Ectodermal cell (in vitro differentiated cells): ENCODE data around the gene NPIPA5. TPM values are rescaled to one million over a fixed set of nuclear protein-coding genes. Genes with fewer than 3 reads are reported as not detected.
"Not testable (repeated sequence)": the region's sequence is repeated elsewhere in the genome, so short reads cannot be mapped to it uniquely, and the experiment has no call there.

Experiments used
- H3K27ac ChIP-seq: 2 replicates; pipeline ENCODE4 v1.7.0; 2013; ENCODE audit warnings: mild to moderate bottlenecking, low read depth, low read length; ENCODE audit not compliant: insufficient read depth, poor library complexity, severe bottlenecking
- H3K27me3 ChIP-seq: 2 replicates; pipeline ENCODE4 v1.7.0; 2013; ENCODE audit warnings: mild to moderate bottlenecking, low read length; ENCODE audit not compliant: insufficient read depth, control insufficient read depth, poor library complexity, severe bottlenecking
- H3K36me3 ChIP-seq: one replicate; pipeline ENCODE4 v1.7.0; 2013; ENCODE audit warnings: low read length; ENCODE audit not compliant: control insufficient read depth, insufficient read depth
- H3K4me1 ChIP-seq: one replicate; pipeline ENCODE4 v1.7.0; 2013; ENCODE audit warnings: low read length; ENCODE audit not compliant: control insufficient read depth, insufficient read depth
- H3K4me3 ChIP-seq: 2 replicates; pipeline ENCODE4 v1.7.0; 2013; ENCODE audit warnings: low read depth, low read length, control low read depth; ENCODE audit not compliant: insufficient read depth
- H3K9me3 ChIP-seq: 2 replicates; pipeline ENCODE4 v1.7.0; 2013; ENCODE audit warnings: mild to moderate bottlenecking, low read length, moderate library complexity; ENCODE audit not compliant: control insufficient read depth
- WGBS, 2 experiments: methylation state at CpG; one replicate each; pipeline ENCODE4 v1.1.7; 2013; ENCODE audit warnings: missing lambda C conversion rate in 2 of 2; 5-methylcytosine and 5-hydroxymethylcytosine counted together
- polyA plus RNA-seq, 4 experiments: library from polyadenylated mRNA; stranded (reverse); fragments of 50-300 nt; gene quantifications; one replicate each; pipeline ENCODE4 v1.2.3, GENCODE V29; 2013

NPIPA5 gene
- polyA plus RNA-seq (2013, experiment 1 of 4), result 43.9 TPM
- 41.2 TPM for polyA plus RNA-seq (2013, experiment 2 of 4)
- polyA plus RNA-seq (2013, experiment 3 of 4), result 28.8 TPM
- 36.8 TPM for polyA plus RNA-seq (2013, experiment 4 of 4)

DNA sequence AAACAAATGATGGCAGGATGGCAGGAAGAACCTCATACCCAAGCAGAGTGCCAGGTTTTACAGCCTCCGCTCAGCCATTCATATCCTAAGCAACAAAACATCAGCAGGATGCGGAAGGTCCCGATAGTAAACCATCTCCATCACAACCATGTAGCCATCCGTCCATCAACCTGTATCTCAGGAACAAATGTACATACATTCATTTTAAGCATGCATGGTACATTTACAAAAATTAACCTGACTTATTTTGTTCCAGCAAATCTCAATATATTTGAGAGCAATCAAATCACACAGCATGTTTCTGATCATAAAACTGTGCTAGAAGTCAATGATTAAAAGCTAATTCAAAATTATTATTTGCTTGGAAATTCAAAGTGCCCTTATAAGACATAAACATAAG is at the start of gene NPIPA5:
Gene NPIPA5, minus strand, starts transcription at position 101 of the 400 bp plus-strand sequence. Its CDS starts 0 bp downstream, at position 101.
- H3K9me3 ChIP-seq, H3K36me3 ChIP-seq, H3K4me3 ChIP-seq, H3K27me3 ChIP-seq, H3K4me1 ChIP-seq, H3K27ac ChIP-seq: not testable (repeated sequence)
- no CpG with 5 or more reads among the region's 4 CpGs for WGBS, 2 experiments

DNA sequence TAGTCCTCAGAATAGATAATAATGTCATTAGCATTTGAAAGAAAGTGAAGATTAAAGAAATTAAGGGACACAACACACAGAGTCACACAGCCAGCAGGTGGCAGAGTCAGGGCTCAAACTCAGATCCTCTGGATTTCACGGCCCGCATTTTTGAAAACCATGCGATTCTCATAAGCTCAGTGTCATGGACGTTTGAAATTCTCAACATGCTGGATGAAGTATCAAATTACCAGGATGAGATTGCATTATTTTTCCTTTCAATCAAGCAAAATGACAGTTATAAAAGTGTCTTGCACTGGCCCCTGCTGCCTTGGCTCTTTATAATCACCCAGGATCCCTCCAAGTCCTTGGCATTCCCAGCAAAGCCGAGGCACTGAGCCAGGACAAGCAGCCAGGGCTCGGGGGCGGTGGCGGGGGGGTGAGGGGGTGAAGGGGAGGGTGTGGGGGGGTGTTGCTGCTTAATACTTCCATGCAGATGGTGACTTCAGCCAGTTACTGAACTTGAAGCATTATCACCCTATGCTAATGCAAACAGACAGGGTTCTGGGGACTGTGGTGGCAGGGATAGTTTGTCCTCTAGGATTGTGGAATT is 49.6 kb upstream of the NPIPA5 start:
- no peak overlapping the region for H3K4me3 ChIP-seq
- no peaks in the 10 kb centered on the region for H3K27me3 ChIP-seq
- H3K36me3 ChIP-seq, result no peaks in the 10 kb centered on the region
- H3K27ac ChIP-seq, result no peak overlapping the region
- WGBS, 2 experiments, result 63 to 83% methylated on average over 4 to 6 of the region's 8 CpGs
- no peaks in the 10 kb centered on the region for H3K9me3 ChIP-seq
- H3K4me1 ChIP-seq, result no peaks in the 10 kb centered on the region

DNA sequence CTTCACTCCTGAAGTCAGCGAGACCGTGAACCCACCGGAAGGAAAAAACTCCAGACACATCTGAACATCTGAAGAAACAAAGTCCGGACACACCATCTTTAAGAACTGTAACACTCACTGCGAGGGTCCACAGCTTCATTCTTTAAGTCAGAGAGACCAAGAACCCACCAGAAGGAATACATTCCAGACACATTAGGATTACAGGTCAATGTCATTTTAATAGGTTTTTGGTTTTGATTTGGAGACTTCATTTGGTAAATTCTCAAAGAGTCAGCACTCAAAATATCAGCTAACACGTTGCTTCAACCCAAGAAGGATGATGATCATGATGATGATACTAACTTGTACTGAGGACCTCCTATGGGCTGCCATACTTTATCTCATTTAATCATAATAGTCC is 48.7 kb upstream of the NPIPA5 start:
- H3K27me3 ChIP-seq, result no peaks in the 10 kb centered on the region
- no peaks in the 10 kb centered on the region for H3K4me1 ChIP-seq
- H3K9me3 ChIP-seq, result no peaks in the 10 kb centered on the region
- no peaks in the 10 kb centered on the region for H3K36me3 ChIP-seq
- no peak overlapping the region for H3K4me3 ChIP-seq
- H3K27ac ChIP-seq, result no peak overlapping the region
- 79 to 81% methylated on average over 6 of the region's 6 CpGs for WGBS, 2 experiments

DNA sequence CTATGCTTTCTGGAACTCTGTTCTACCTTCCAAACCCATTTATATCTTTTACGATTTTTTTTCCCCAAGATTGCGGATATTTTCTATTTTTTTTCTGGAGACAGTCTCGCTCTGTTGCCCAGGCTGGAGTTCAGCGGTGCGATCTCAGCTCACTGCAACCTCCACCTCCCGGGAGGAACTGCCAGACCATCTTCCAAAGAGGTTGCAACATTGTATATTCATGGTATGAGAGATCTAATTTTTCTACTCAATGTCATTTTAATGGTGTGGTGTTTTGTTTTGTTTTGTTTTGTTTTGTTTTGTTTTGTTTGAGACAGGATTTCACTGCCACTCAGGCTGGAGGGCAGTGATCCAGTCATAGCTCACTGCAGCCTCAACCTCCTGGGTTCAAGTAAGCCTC is 47.8 kb upstream of the NPIPA5 start:
- Histone ChIP-seq H3K27me3 (no peaks in the 10 kb centered on the region), H3K4me3 (no peak overlapping the region), H3K27ac (no peak overlapping the region), H3K36me3 (no peaks in the 10 kb centered on the region), H3K4me1 (no peaks in the 10 kb centered on the region), H3K9me3 (no peaks in the 10 kb centered on the region)
- WGBS, 2 experiments, result 90 to 95% methylated on average over 6 of the region's 6 CpGs

DNA sequence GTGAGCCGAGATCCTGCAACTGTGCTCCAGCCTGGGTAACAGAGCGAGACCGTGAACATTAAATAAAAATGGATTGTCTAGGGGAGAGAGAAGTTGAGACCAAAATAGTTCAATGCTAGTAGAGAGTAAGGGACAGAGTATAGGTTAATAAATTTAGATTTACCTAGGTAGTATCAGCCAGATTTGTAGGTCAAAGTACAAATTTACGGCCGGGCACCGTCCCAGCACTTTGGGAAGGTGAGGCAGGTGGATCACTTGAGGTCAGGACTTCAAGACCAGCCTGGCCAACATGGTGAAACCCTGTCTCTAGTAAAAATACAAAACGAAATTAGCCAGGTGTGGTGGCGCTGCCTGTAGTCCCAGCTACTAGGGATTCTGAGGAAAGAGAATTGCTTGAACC is 44.1 kb upstream of the NPIPA5 start:
- Histone ChIP-seq H3K4me3 (no peak overlapping the region), H3K27me3 (no peaks in the 10 kb centered on the region), H3K27ac (no peak overlapping the region), H3K4me1 (no peaks in the 10 kb centered on the region), H3K9me3 (no peaks in the 10 kb centered on the region), H3K36me3 (no peaks in the 10 kb centered on the region)
- WGBS, 2 experiments, result 92 to 94% methylated on average over 8 of the region's 8 CpGs

DNA sequence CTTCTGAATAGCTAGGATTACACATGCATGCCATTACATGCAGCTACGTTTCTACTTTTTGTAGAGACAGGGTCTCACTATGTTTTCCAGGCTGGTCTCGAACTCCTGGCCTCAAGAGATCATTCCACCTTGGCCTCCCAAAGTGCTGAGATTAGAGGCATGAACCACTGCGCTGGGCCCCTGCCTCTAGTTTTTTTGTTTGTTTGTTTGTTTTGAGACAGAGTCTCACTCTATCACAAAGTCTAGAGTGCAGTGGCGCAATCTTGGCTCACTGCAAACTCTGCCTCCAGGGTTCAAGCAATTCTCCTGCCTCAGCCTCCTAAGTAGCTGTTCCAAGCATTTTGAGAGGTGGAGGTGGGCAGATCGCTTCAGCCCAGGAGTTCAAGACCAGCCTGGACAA is 43.6 kb upstream of the NPIPA5 start:
- H3K36me3 ChIP-seq, H3K27ac ChIP-seq, H3K4me1 ChIP-seq, H3K27me3 ChIP-seq, H3K9me3 ChIP-seq, H3K4me3 ChIP-seq: not testable (repeated sequence)
- 87% methylated on average over 5 of the region's 5 CpGs for WGBS, 2 experiments

DNA sequence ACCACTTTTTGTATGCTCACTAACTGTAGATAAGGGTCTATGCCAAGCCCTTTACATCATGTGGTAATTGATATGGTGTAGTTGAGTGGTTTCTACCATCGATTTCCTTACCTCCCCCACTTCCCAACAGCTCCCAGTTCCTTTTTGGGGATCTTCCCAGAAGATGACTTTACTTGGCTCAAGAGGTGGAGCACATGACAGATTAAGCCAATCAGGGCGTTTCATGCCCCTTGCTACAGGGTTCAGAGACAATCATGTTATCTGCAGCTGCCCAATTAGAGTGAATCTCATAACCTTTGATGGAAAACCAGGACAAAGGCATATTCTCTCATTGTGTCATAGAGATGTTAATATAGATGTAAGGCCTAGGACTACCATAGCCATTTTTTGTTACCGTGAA is 40.1 kb upstream of the NPIPA5 start:
- 93 to 97% methylated on average over 2 to 3 of the region's 3 CpGs for WGBS, 2 experiments
- no peak overlapping the region for H3K4me3 ChIP-seq
- H3K4me1 ChIP-seq, result no peaks in the 10 kb centered on the region
- H3K9me3 ChIP-seq, result no peaks in the 10 kb centered on the region
- H3K36me3 ChIP-seq, result no peaks in the 10 kb centered on the region
- H3K27me3 ChIP-seq, result no peaks in the 10 kb centered on the region
- H3K27ac ChIP-seq, result no peak overlapping the region

DNA sequence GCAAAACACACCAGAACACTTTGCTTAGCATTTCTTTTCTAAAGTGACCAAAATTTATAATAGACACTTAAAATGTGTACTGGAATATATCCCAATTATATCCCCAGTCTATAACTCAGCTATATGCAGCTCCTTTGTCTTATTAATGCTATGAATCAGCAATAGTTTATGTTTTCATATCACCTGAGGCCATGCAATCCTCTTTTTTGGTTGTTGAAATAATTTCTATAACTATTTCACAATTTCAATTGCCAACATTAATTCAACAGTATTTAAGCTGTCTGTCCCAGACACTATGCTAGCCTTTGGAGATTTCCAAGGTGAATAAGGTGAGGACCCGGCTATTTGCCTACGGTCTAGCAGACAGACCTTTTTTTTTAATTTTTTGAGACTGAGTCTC is 39.1 kb upstream of the NPIPA5 start:
- H3K36me3 ChIP-seq, result no peaks in the 10 kb centered on the region
- H3K9me3 ChIP-seq, result no peaks in the 10 kb centered on the region
- no peak overlapping the region for H3K4me3 ChIP-seq
- no peaks in the 10 kb centered on the region for H3K4me1 ChIP-seq
- no peaks in the 10 kb centered on the region for H3K27me3 ChIP-seq
- WGBS, 2 experiments, result 90 to 97% methylated on average over 2 of the region's 2 CpGs
- H3K27ac ChIP-seq, result no peak overlapping the region

DNA sequence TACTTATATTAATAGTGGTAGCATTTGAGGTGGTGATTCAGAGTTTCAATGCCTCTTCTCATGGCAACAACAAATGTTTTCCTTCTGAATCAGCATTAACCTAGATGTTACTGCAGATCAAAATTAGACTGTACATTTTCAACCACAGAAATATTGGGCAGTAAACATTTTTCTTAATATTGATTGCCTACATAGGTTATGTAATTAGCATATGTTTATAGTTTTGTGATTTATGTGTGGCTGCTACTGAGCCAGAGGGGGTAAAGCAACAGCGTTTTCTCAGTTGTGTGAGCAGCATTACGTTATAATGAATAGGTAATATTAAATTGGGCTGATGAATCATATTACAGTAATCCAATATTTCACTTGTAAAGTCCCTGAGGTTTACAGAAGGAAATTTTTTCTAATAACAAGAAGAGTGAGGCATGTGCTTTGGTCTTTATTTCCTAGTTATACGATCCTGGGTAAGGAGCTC is 37.5 kb upstream of the NPIPA5 start:
- no peaks in the 10 kb centered on the region for H3K9me3 ChIP-seq
- WGBS, 2 experiments, result 98 to 100% methylated on average over 2 to 3 of the region's 3 CpGs
- H3K27ac ChIP-seq, result no peak overlapping the region
- H3K36me3 ChIP-seq, result no peaks in the 10 kb centered on the region
- no peaks in the 10 kb centered on the region for H3K4me1 ChIP-seq
- no peaks in the 10 kb centered on the region for H3K27me3 ChIP-seq
- H3K4me3 ChIP-seq, result no peak overlapping the region

DNA sequence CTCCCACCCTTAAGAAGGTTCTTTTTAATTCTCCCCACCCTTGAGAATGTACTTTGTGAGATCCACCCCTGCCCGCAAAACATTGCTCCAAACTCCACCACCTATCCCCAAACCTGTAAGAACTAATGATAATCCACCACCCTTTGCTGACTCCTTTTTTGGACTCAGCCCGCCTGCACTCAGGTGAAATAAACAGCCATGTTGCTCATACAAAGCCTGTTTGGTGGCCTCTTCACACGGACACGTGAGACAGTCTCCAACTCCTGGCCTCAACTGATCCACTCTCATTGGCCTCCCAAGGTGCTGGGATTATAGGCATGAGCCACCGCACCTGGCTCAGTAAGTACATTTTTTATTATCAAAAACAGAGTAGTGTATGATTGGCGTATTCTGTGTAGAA is 31.4 kb upstream of the NPIPA5 start:
- not testable (repeated sequence) for H3K4me3 ChIP-seq, H3K4me1 ChIP-seq, H3K36me3 ChIP-seq, H3K27ac ChIP-seq, H3K9me3 ChIP-seq, H3K27me3 ChIP-seq
- 95 to 98% methylated on average over 5 of the region's 6 CpGs for WGBS, 2 experiments

DNA sequence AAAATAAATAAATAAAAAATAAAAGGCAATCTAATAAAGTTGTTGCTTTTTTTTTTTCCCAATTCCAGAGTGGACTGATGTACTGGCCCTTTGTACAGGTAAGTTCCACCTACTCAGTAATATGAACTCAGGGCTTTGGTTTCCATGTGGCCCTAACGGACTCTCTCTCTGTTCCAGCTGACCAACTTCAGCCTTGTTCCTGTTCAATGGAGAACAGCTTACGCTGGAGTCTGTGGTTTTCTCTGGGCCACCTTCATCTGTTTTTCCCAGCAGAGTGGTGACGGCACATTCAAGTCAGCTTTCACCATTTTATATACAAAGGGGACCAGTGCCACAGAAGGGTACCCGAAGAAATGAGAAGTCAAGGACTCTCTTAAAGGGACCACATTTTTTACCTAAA is 29.7 kb upstream of the NPIPA5 start:
- not testable (repeated sequence) for H3K36me3 ChIP-seq, H3K27ac ChIP-seq, H3K9me3 ChIP-seq, H3K4me1 ChIP-seq, H3K4me3 ChIP-seq, H3K27me3 ChIP-seq
- WGBS, 2 experiments, result 93 to 94% methylated on average over 4 of the region's 4 CpGs
